SK-N-DZ (cell line): ENCODE measurements around the gene FXYD2.

Experiments
- DNase-seq: peaks from one replicate; pipeline ENCODE4 v3.0.0-alpha.2; 2015; ENCODE audit warnings: low spot score

FXYD2 gene

GRCh38 chr11:117770061-117770460, 54.5 kb downstream of the FXYD2 start:
- DNase-seq, result no peak
